NCI-H82 treated with DMSO at 0.1 percent for 48 hours (cell line): Measurements from ENCODE around the gene XXYLT1.
A peak's percentile ranks its signal among the peaks of the same experiment; 100 is the strongest.

Source experiments
- DNase-seq: peaks from one replicate; lab custom pipeline; 2025; ENCODE audit not compliant: unreplicated experiment; lab: John Stamatoyannopoulos, UW

XXYLT1 gene

GRCh38 chr3:195137638-195138588, 133.0 kb downstream of the XXYLT1 start:
- no peak for DNase-seq

- DNase-seq: no peak
Observed at GRCh38 chr3:195135917-195136316, 135.0 kb downstream of the XXYLT1 start.

- no peak for DNase-seq
Observed at GRCh38 chr3:195134431-195134830, 136.5 kb downstream of the XXYLT1 start.

GRCh38 chr3:195133462-195133861, 137.5 kb downstream of the XXYLT1 start:
- DNase-seq: no peak

- no peak for DNase-seq
Observed at GRCh38 chr3:195133013-195133412, 137.9 kb downstream of the XXYLT1 start.

- no peak for DNase-seq
Observed at GRCh38 chr3:195131176-195131575, 139.8 kb downstream of the XXYLT1 start.

- no peak for DNase-seq
Observed at GRCh38 chr3:195129644-195130492, 141.1 kb downstream of the XXYLT1 start.

- DNase-seq: no peak
Observed at GRCh38 chr3:195129072-195129643, 141.8 kb downstream of the XXYLT1 start.

- DNase-seq: no peak
Observed at GRCh38 chr3:195128255-195129071, 142.5 kb downstream of the XXYLT1 start.

- no peak for DNase-seq
Observed at GRCh38 chr3:195126056-195126605, 144.8 kb downstream of the XXYLT1 start.

- DNase-seq: no peak
Observed at GRCh38 chr3:195125646-195126045, 145.3 kb downstream of the XXYLT1 start.

GRCh38 chr3:195124378-195124992, 146.5 kb downstream of the XXYLT1 start:
- no peak for DNase-seq

GRCh38 chr3:195123281-195123691, 147.7 kb downstream of the XXYLT1 start:
- DNase-seq: peak; percentile 57

- no peak for DNase-seq
Observed at GRCh38 chr3:195122261-195122660, 148.7 kb downstream of the XXYLT1 start.

- DNase-seq: no peak
Observed at GRCh38 chr3:195120267-195120601, 150.7 kb downstream of the XXYLT1 start.

GRCh38 chr3:195119461-195120266, 151.3 kb downstream of the XXYLT1 start:
- DNase-seq: no peak

- no peak for DNase-seq
Observed at GRCh38 chr3:195118671-195119070, 152.3 kb downstream of the XXYLT1 start.

- no peak for DNase-seq
Observed at GRCh38 chr3:195117978-195118581, 152.9 kb downstream of the XXYLT1 start.
